Measurements from ENCODE around the gene DCN.

Gene DCN, protein sequence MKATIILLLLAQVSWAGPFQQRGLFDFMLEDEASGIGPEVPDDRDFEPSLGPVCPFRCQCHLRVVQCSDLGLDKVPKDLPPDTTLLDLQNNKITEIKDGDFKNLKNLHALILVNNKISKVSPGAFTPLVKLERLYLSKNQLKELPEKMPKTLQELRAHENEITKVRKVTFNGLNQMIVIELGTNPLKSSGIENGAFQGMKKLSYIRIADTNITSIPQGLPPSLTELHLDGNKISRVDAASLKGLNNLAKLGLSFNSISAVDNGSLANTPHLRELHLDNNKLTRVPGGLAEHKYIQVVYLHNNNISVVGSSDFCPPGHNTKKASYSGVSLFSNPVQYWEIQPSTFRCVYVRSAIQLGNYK

DNA sequence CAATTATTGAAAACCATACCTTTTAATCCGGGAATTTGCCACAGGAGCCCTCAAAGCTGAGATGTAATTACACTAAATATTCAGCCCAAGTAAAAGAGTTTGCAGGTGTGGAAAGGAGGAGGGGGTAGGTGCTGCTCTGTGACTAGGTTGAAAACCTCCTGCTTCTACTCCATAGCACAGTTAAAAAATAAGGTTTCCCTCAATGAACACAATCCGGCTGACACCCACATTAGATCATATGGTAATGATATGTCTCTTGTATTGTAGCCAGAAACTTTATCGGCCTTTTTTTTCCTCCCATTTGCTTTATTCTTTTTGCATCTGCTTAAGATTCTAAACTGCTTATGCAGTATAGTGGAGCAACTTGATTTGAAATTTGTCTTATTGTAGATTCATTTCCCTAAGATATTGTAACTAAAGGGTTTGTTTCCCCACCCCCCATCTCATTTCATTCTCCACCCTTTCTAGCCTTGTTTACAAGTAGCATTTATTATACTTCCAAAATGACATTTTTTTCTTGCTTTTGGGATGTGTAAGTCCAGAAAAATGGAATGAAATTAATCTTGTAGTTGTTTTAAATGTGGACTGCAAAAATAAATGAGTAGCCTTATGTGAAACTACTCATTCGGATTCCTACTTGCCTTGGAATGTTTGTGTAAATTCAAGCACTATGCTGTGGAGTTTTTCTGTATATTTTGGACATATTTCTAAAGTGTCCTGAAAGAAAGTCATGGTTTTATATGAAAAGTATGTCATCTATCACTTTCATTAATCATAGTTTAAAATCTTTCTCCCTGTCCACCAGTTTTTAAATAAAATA, at the start of gene DCN:
TSS of gene DCN (minus strand) at position 182 of the 820 bp plus-strand sequence. CDS start 4,265 bp downstream, outside the sequence.
- TF ChIP-seq, protein P1, sequence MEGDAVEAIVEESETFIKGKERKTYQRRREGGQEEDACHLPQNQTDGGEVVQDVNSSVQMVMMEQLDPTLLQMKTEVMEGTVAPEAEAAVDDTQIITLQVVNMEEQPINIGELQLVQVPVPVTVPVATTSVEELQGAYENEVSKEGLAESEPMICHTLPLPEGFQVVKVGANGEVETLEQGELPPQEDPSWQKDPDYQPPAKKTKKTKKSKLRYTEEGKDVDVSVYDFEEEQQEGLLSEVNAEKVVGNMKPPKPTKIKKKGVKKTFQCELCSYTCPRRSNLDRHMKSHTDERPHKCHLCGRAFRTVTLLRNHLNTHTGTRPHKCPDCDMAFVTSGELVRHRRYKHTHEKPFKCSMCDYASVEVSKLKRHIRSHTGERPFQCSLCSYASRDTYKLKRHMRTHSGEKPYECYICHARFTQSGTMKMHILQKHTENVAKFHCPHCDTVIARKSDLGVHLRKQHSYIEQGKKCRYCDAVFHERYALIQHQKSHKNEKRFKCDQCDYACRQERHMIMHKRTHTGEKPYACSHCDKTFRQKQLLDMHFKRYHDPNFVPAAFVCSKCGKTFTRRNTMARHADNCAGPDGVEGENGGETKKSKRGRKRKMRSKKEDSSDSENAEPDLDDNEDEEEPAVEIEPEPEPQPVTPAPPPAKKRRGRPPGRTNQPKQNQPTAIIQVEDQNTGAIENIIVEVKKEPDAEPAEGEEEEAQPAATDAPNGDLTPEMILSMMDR (IDR thresholded peaks at IDR 0.05; ENCODE audit: low read depth, low read length) = no peak
- no peak for DNase-seq (ENCODE audit: extremely low read depth, low read depth)

DNA sequence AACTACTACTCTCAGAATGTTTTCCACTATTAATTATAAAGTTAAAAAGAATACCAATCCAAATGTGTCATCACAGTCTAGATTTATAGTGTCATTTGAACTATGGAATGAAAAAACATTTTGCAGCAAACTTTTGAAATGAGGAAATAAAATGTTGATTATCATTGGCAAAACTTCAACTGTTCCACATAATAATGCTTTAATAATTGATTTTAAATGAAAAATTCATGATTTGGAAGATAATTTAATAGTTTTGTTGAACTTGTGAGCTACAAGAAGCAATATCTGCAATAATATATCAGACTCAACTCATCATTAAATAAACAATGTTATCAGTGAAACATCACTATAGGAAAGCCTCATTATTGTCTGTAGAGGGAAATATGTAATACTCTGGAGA, 48.2 kb upstream of the DCN start:
- TF ChIP-seq, protein P1 (IDR thresholded peaks at IDR 0.05; ENCODE audit: low read depth, low read length) = no peak

DNA sequence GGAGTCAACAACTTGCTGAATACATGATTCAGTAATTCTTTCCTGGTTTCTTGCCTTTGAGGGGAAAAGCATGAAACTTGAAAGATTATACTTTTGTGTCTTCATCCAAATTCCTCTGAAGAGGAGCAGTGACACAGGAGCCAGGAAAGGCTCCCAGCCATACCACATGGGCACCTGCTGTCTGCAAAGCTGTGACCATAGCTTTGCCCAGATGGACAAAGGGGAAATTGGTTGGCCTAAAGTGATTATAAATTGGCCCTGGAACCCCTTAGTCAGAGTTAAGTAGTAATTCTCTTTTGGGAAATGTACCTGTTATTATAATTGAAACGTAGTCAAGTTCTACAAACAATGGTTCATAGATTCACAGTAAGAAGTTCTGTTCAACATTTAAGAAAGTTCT, 44.3 kb upstream of the DCN start:
- TF ChIP-seq, protein P1 (IDR thresholded peaks at IDR 0.05; ENCODE audit: low read depth, low read length) = no peak
- no peak for DNase-seq (ENCODE audit: extremely low read depth, low read depth)

More for the DNA sequence above, 48.2 kb upstream of the DCN start:
- no peak for DNase-seq (ENCODE audit: extremely low read depth, low read depth)

DNA sequence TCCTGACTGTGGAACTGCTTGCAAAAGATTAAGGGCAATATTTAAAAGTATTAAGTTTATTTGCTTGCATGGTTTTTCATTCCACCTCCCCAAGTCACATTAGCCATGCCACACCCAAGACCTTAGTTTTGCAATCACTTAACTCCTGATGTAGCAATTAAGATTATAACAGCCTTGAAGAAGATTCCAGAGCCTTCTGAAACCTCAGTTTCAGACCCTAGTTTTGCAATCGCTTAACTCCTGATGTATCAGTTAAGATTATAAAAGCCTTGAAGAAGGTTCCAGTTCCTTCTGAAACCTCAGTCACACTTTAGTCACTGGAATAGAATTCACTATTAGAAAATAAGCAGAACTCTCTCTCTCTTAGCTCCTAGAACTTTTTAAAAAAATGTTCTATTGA, 42.7 kb upstream of the DCN start:
- TF ChIP-seq, protein P1 (IDR thresholded peaks at IDR 0.05; ENCODE audit: low read depth, low read length) = no peak
- DNase-seq (ENCODE audit: extremely low read depth, low read depth) = no peak

DNA sequence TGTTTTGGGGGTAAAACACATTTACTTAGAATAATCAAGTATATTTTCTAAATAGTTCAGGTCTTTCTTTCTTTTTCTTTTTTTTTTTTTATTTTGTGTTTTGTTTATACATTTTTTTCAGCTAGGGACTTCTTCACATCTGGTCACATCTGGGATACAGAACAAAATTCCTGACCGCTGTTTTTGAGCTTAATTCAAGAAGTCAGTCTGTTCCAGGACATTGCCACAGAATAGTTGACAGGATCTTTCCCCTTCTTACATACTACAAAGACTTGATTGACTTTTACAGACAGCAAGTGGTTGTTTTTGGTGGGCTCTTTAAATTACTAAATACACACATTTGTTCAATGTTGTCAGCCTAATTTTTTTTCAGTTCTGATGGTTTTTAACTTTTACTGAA, 41.8 kb upstream of the DCN start:
- TF ChIP-seq, protein P1 (IDR thresholded peaks at IDR 0.05; ENCODE audit: low read depth, low read length) = no peak

DNA sequence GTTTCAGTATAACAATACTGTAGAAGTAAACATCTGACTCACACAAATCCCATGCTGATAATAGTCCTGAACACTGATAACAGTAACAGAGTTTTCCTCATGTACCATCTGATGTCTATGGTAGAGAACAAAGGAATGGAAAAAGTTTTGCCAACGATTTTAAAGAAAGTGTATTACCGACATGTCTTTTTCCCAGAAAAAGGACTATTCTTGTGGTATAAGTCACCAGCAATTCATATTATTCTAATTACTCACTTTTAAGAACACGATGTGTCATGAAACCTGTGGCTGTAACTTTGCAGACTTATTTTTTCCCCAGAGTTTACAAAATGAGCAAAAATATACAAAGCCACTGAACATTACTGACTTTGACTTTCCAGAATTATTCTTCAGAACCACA, 40.1 kb upstream of the DCN start:
- no peak for DNase-seq (ENCODE audit: extremely low read depth, low read depth)
- TF ChIP-seq, protein P1 (IDR thresholded peaks at IDR 0.05; ENCODE audit: low read depth, low read length) = no peak

More for the DNA sequence above, 41.8 kb upstream of the DCN start:
- no peak for DNase-seq (ENCODE audit: extremely low read depth, low read depth)

DNA sequence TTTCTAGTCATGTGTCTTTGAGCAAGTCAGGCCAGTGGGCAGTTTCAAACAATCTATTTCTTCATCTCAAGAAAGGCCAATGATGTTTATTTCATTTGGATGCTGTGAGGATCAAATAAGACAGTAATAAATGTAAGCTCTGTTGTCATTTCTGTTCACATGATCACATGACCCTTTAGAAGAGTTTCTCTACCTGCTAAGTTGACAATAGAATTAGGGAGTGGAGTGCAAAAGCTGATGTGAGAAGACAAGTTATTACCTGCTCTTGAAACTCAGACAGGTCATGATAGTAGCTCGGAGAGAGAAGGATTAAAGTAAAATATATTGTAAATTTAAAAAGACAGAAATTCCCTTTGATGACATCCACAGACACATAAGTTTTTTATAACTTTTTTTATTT, 37.3 kb upstream of the DCN start:
- TF ChIP-seq, protein P1 (IDR thresholded peaks at IDR 0.05; ENCODE audit: low read depth, low read length) = no peak
- DNase-seq (ENCODE audit: extremely low read depth, low read depth) = no peak
